GM12873 (cell line): ENCODE measurements around the gene OR10G8.

Source experiments
- CTCF ChIP-seq: IDR thresholded peaks from 2 replicates; pipeline ENCODE4 v1.5.1; 2012; ENCODE audit warnings: low read depth, mild to moderate bottlenecking, moderate library complexity, low read length, control low read depth; ENCODE audit not compliant: insufficient read depth; ENCODE audit errors: missing control alignments

Gene OR10G8

DNA sequence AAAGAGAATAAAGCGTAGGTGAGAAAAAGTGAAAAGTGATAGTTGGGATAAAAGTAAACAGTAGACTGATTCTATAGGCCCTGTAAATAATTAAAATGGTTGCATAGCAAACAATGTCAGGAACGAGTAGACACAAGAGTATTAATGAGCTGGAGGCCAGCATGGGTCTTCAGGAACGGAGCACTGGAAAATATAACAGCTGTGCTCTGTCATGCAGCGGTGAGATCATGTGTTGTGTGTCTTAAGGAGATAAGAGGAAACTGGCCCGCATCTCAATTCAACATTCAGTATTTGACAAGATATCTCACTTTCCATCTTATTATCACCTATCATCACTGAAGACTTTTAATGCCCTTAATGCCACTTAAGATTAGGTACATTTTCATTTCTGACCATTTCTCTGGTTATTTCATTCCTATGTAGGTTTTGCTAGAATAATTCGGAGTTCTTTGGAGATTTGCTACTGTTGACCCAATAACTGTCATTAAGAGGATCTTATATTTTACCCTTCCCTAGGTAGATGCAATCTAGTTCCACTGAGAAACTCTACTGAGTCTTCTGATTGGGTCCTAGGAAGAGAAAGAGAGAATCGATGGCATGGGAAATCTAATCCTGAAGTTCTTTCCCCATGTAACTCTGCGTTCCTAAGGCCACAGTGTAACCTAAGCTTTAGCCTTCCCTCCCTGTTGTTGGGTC, 53.2 kb downstream of the OR10G8 start:
- no peak for TF ChIP-seq CTCF
